WTC11 (cell line): Measurements from ENCODE around the gene PFKFB3. TPM values are rescaled to one million over a fixed set of nuclear protein-coding genes. Genes with fewer than 3 reads are reported as not detected.

ENCODE experiments used
- ATAC-seq: fragments of 200-7000 bp; cut with Tn5 transposase; 2 replicates; pipeline ENCODE4 v1.10.0; 2021; ENCODE audit warnings: mild to moderate bottlenecking, moderate library complexity
- CTCF ChIA-PET: fragments of 300-600 bp; sonication (Branson Sonifier 250); formaldehyde crosslinking; loops from one replicate; lab custom pipeline; 2021; ENCODE audit warnings: antibody characterized with exemption; lab: Charles Lee
- POLR2A ChIA-PET: fragments of 350-600 bp; sonication (Branson Sonifier 250); formaldehyde crosslinking; loops from one replicate; lab custom pipeline; 2021; ENCODE audit warnings: antibody characterized with exemption; lab: Charles Lee
- DNase-seq: peaks from one replicate; pipeline ENCODE4 v3.0.0; 2021; ENCODE audit warnings: low spot score
- H3K27ac Mint-ChIP-seq: 2 replicates; pipeline ENCODE4 v1.8.0; 2021; ENCODE audit warnings: mixed read lengths
- H3K27me3 Mint-ChIP-seq: 2 replicates; pipeline ENCODE4 v1.8.0; 2021; ENCODE audit warnings: low read depth, mild to moderate bottlenecking, moderate library complexity, mixed read lengths
- H3K36me3 Mint-ChIP-seq: 2 replicates; pipeline ENCODE4 v1.8.0; 2021; ENCODE audit warnings: mixed read lengths
- H3K4me1 Mint-ChIP-seq: 2 replicates; pipeline ENCODE4 v1.8.0; 2022; ENCODE audit warnings: mixed read lengths
- H3K4me3 Mint-ChIP-seq: 2 replicates; pipeline ENCODE4 v1.8.0; 2021; ENCODE audit warnings: mild to moderate bottlenecking, moderate library complexity, mixed read lengths
- H3K9me3 Mint-ChIP-seq: 2 replicates; pipeline ENCODE4 v1.8.0; 2021; ENCODE audit warnings: mixed read lengths
- AFF4 ChIP-seq: sonication (generic); formaldehyde crosslinking; IDR thresholded peaks from 2 replicates; pipeline ENCODE4 v1.8.1; 2023; ENCODE audit warnings: mild to moderate bottlenecking, missing genetic modification reagents, borderline replicate concordance
- E2F5 ChIP-seq: sonication (generic); formaldehyde crosslinking; IDR thresholded peaks from 2 replicates; pipeline ENCODE4 v1.8.1; 2022; ENCODE audit warnings: mild to moderate bottlenecking, moderate library complexity, missing genetic modification reagents
- FOXJ3 ChIP-seq: sonication (generic); formaldehyde crosslinking; IDR thresholded peaks from 2 replicates; pipeline ENCODE4 v1.9.0; 2021; ENCODE audit warnings: missing genetic modification reagents, mild to moderate bottlenecking, borderline replicate concordance
- FOXK1 ChIP-seq: sonication (generic); formaldehyde crosslinking; IDR thresholded peaks from 2 replicates; pipeline ENCODE4 v1.8.0; 2022; ENCODE audit warnings: mild to moderate bottlenecking, moderate library complexity, missing genetic modification reagents
- FOXP1 ChIP-seq: sonication (generic); formaldehyde crosslinking; IDR thresholded peaks from 2 replicates; pipeline ENCODE4 v1.8.0; 2022; ENCODE audit warnings: missing genetic modification reagents, mild to moderate bottlenecking, moderate library complexity, borderline replicate concordance
- HMGA2 ChIP-seq: fragments of 250-450 bp; sonication (Bioruptor Pico); IDR thresholded peaks from 2 replicates; pipeline ENCODE4 v1.4.0; 2021; ENCODE audit warnings: mild to moderate bottlenecking, moderate library complexity
- IRF2 ChIP-seq: sonication (generic); formaldehyde crosslinking; IDR thresholded peaks from 2 replicates; pipeline ENCODE4 v1.8.0; 2022; ENCODE audit warnings: low read depth, missing genetic modification reagents, borderline replicate concordance
- MXD4 ChIP-seq: fragments of 250-450 bp; sonication (Bioruptor Pico); IDR thresholded peaks from 2 replicates; pipeline ENCODE4 v1.8.0; 2021; ENCODE audit warnings: mild to moderate bottlenecking, moderate library complexity, borderline replicate concordance
- NFATC4 ChIP-seq: fragments of 250-450 bp; sonication (Bioruptor Pico); IDR thresholded peaks from 2 replicates; pipeline ENCODE4 v1.9.0; 2021; ENCODE audit warnings: mild to moderate bottlenecking
- NR1H2 ChIP-seq: sonication (generic); formaldehyde crosslinking; IDR thresholded peaks from 2 replicates; pipeline ENCODE4 v1.9.0; 2021; ENCODE audit warnings: mild to moderate bottlenecking, moderate library complexity, missing genetic modification reagents
- NR3C1 ChIP-seq: sonication (generic); formaldehyde crosslinking; conservative IDR thresholded peaks from 2 replicates; pipeline ENCODE4 v1.8.1; 2023; ENCODE audit warnings: low read depth, mild to moderate bottlenecking, missing genetic modification reagents
- OVOL2 ChIP-seq: fragments of 250-450 bp; sonication (Bioruptor Pico); IDR thresholded peaks from 2 replicates; pipeline ENCODE4 v1.9.0; 2021; ENCODE audit warnings: mild to moderate bottlenecking, borderline replicate concordance
- SMAD4 ChIP-seq: sonication (generic); formaldehyde crosslinking; IDR thresholded peaks from 2 replicates; pipeline ENCODE4 v1.8.0; 2022; ENCODE audit warnings: mild to moderate bottlenecking, missing genetic modification reagents
- TP53 ChIP-seq: sonication (generic); formaldehyde crosslinking; IDR thresholded peaks from 2 replicates; pipeline ENCODE4 v1.8.1; 2023; ENCODE audit warnings: mild to moderate bottlenecking, missing genetic modification reagents
- ZNF219 ChIP-seq: sonication (generic); formaldehyde crosslinking; IDR thresholded peaks from 2 replicates; pipeline ENCODE4 v1.8.0; 2023; ENCODE audit warnings: missing genetic modification reagents, mild to moderate bottlenecking, borderline replicate concordance
- ZNF416 ChIP-seq: fragments of 250-450 bp; sonication (Bioruptor Pico); IDR thresholded peaks from 2 replicates; pipeline ENCODE4 v1.9.0; 2021; ENCODE audit warnings: mild to moderate bottlenecking, inconsistent platforms
- ZNF425 ChIP-seq: fragments of 250-450 bp; sonication (Bioruptor Pico); conservative IDR thresholded peaks from 2 replicates; pipeline ENCODE4 v1.9.0; 2021; ENCODE audit warnings: mild to moderate bottlenecking
- total RNA-seq: library from RNA; stranded (reverse); gene quantifications from 3 replicates; pipeline ENCODE4 v1.2.3, GENCODE V29; 2021
- TF ChIP-seq, protein P1 (sequence below): sonication (generic); formaldehyde crosslinking; conservative IDR thresholded peaks from 2 replicates; pipeline ENCODE4 v1.8.1; 2023; ENCODE audit warnings: mild to moderate bottlenecking, low read depth, missing genetic modification reagents, moderate library complexity

The PFKFB3 gene
- total RNA-seq, 1 experiment from 2014 or later: 30.6 TPM

DNA sequence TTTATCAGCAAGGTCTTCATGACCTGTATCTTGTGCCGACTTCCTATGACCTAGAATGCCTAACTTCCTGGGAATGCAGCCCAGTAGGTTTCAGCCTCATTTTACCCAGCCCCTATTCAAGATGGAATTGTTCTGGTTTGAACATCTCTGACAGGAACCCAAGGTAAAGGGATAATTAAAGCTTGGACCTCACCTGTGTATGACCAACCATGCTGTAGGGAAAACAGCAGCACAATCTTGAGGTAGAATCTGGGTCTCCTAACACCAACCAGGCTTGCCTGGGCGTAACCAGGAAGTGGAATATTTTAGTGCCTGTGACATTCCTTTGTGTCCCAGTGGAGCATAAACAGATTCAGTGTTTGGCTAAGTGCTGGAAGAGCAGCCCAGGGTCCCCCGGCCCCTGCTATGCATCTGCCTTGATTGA lies 94.1 kb downstream of the PFKFB3 start:
- Mint-ChIP-seq H3K9me3 (peaks cover 21% of the 10 kb centered on the region), H3K4me3 (no peak overlapping the region), H3K27me3 (no peaks in the 10 kb centered on the region), H3K36me3 (peaks cover 3% of the 10 kb centered on the region; the same call in 1 of the 2 replicates), H3K27ac (no peak overlapping the region), H3K4me1 (peaks cover 8% of the 10 kb centered on the region)
- POLR2A ChIA-PET: no interaction called here
- ATAC-seq (no peak), DNase-seq (no peak)
- no peak for TF ChIP-seq TP53
- no peak for TF ChIP-seq ZNF425 (CRISPR knock-in tag)
- no peak for TF ChIP-seq E2F5 (CRISPR knock-in tag)
- no peak for TF ChIP-seq OVOL2
- no peak for TF ChIP-seq FOXP1 (CRISPR knock-in tag)
- TF ChIP-seq MXD4 (CRISPR knock-in tag): no peak
- TF ChIP-seq, all 79 proteins: peak for 0
- CTCF ChIA-PET: no interaction called here

DNA sequence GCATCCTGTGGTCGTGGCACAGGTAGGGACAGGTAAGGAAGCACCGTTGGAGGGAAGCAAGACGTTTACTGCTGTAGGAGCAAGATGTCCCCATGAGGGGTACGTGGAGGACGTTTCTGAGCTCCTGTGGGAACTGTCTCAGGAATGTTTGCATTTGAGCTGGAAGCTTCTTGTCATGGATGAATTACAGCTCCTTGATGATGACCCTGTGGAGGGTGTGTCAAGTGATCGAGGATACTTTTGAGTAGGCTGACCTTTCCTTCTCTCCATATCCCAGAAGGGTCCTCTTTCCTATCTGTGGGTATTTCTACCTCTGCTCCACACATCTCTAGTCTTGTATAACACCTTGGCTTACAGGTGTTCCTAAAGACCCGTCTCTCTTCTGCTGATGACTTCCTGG lies 94.8 kb downstream of the PFKFB3 start:
- ChIA-PET POLR2A (no interaction called here), CTCF (interaction anchor here (0.7 kb wide), 1 partner anchor 104 kb away, joined by 3 read pairs; no protein-coding TSS in a partner anchor)
- TF ChIP-seq NR3C1 (no peak), AFF4 (CRISPR knock-in tag) (no peak), NR1H2 (CRISPR knock-in tag) (no peak), ZNF416 (CRISPR knock-in tag) (no peak), FOXJ3 (no peak), HMGA2 (CRISPR knock-in tag) (no peak), ZNF219 (CRISPR knock-in tag) (no peak), SMAD4 (no peak), NFATC4 (CRISPR knock-in tag) (no peak), FOXK1 (CRISPR knock-in tag) (no peak), IRF2 (no peak)
- TF ChIP-seq, protein P1, sequence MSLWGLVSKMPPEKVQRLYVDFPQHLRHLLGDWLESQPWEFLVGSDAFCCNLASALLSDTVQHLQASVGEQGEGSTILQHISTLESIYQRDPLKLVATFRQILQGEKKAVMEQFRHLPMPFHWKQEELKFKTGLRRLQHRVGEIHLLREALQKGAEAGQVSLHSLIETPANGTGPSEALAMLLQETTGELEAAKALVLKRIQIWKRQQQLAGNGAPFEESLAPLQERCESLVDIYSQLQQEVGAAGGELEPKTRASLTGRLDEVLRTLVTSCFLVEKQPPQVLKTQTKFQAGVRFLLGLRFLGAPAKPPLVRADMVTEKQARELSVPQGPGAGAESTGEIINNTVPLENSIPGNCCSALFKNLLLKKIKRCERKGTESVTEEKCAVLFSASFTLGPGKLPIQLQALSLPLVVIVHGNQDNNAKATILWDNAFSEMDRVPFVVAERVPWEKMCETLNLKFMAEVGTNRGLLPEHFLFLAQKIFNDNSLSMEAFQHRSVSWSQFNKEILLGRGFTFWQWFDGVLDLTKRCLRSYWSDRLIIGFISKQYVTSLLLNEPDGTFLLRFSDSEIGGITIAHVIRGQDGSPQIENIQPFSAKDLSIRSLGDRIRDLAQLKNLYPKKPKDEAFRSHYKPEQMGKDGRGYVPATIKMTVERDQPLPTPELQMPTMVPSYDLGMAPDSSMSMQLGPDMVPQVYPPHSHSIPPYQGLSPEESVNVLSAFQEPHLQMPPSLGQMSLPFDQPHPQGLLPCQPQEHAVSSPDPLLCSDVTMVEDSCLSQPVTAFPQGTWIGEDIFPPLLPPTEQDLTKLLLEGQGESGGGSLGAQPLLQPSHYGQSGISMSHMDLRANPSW (CRISPR knock-in tag): no peak
- ATAC-seq (no peak), DNase-seq (no peak)
- Mint-ChIP-seq H3K4me3 (no peak overlapping the region), H3K27me3 (no peaks in the 10 kb centered on the region), H3K4me1 (peaks cover 8% of the 10 kb centered on the region), H3K9me3 (peaks cover 21% of the 10 kb centered on the region), H3K27ac (no peak overlapping the region), H3K36me3 (peaks cover 3% of the 10 kb centered on the region; the same call in 1 of the 2 replicates)
